ENCODE results near the gene EPS8L2. TPM values are rescaled to one million over a fixed set of nuclear protein-coding genes. Genes with fewer than 3 reads are reported as not detected.

EPS8L2 gene
- polyA plus RNA-seq, 4 donors = 94.5 to 147 (median 112) TPM

GRCh38 chr11:747158-748006, 41.4 kb downstream of the EPS8L2 start, which contains the start of gene TALDO1:
TSS of gene TALDO1 (plus strand) at chr11:747464. CDS start at chr11:747482, 18 bp downstream.
- DNase-seq (ENCODE audit: low read depth in 4 of 4, low spot score in 3 of 4) = peak in 3 of 4 donors; percentile 75 to 76 (median 75)

DNA sequence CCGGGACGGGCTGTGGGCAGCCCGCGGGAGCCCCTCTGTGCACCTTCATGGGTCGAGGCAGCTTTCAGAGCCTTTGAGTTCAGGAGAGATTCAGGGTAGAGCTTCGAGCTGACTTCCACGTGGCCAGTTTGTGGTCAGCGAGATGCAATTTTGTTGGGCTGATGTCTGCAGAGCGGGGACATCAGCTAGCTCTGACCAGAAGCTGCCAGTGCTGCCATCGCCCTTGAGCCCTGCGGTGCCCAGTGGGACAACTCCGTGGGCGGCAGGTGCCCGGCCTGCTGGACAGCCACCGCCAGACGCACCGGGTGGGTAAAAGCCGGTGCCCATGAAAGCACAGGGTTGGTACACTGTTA, 42.0 kb downstream of the EPS8L2 start:
- DNase-seq (ENCODE audit: low read depth in 4 of 4, low spot score in 3 of 4) = no peak

DNA sequence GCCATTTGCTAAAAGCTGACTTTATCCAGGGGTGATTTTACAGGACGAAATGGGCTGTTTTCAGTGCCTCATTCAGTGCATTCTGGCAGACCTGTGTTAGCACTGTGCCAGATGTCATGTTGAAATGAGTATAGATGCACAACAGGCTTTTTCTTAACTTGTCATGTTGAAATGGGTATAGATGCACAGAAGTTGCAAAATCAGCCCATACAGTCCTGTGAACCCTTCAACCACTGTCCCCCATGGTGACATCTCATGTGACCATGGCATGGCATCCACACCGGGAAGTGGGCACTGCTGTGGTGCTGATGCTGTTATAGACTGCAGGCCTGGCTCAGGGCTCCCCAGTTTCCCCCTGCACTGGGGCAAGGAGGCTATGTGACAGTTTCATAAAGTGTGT, 43.7 kb downstream of the EPS8L2 start:
- DNase-seq (ENCODE audit: low read depth in 4 of 4, low spot score in 3 of 4) = no peak

GRCh38 chr11:760236-760635, 54.2 kb downstream of the EPS8L2 start:
- no peak for DNase-seq (ENCODE audit: low read depth in 4 of 4, low spot score in 3 of 4)

- DNase-seq (ENCODE audit: low read depth in 4 of 4, low spot score in 3 of 4) = no peak
Measured at GRCh38 chr11:761526-762108, 55.6 kb downstream of the EPS8L2 start.

GRCh38 chr11:762421-763072, 56.5 kb downstream of the EPS8L2 start:
- DNase-seq (ENCODE audit: low read depth in 4 of 4, low spot score in 3 of 4) = no peak

GRCh38 chr11:763073-763463, 57.0 kb downstream of the EPS8L2 start:
- DNase-seq (ENCODE audit: low read depth in 4 of 4, low spot score in 3 of 4) = no peak

GRCh38 chr11:763549-764321, 57.7 kb downstream of the EPS8L2 start:
- DNase-seq (ENCODE audit: low read depth in 4 of 4, low spot score in 3 of 4) = no peak

DNA sequence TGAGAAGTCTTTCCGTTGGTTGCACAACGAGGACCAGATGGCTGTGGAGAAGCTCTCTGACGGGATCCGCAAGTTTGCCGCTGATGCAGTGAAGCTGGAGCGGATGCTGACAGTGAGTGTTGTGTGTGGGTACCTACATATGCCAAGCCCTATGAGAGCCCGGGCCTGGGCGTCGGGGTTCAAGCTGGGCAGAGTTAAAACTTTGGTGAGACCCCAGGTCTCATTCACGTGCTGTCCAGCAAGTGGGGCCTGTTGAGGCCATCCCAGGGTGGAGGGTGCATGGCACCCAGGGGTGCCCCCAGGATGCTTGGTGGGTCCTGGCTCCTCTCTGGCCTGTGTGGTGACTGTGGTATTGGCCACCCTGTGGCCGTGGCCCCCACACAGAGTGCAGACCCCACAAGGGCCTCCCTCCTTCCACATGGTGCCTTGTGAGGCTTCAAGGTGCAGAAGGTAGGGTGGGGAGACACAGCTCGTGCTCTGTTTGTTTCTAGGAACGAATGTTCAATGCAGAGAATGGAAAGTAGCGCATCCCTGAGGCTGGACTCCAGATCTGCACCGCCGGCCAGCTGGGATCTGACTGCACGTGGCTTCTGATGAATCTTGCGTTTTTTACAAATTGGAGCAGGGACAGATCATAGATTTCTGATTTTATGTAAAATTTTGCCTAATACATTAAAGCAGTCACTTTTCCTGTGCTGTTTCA, 58.4 kb downstream of the EPS8L2 start:
- DNase-seq (ENCODE audit: low read depth in 4 of 4, low spot score in 3 of 4) = no peak

DNA sequence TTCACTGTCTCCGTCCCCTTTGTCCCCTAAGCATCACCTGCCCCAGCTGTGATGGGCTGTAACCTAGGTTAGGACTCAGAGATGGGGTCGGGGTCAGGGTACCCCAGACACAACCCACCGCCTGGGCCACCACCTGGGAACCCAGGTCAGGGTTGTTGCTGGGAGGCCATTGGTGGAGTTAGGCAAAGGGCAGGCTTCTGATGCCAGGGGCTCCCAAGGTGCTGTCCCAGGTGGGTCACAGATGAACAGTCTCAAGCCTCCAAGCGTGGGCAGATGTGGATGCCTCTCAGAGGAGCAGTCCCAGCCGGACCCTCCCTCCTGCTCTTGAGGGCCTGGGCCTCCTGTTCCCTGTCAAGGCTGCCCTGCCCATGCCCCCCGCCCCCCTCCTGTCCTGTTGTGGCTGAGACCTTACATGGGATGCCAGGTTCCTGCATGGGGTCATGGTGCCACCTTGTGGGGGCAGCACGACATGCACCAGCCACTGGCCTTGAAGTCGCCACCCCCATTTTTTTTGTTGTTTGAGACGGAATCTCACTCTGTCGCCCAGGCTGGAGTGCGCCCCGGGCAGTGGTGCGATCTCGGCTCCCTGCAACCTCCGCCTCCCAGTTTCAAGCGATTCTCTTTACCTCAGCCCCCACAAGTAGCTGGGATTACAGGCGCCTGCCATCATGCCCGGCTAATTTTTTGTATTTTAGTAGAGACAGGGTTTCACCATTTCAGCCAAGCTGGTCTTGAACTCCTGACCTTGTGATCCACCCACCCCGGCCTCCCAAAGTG, 59.2 kb downstream of the EPS8L2 start:
- no peak for DNase-seq (ENCODE audit: low read depth in 4 of 4, low spot score in 3 of 4)

- no peak for DNase-seq (ENCODE audit: low read depth in 4 of 4, low spot score in 3 of 4)
Measured at GRCh38 chr11:765802-766091, 59.7 kb downstream of the EPS8L2 start.

DNA sequence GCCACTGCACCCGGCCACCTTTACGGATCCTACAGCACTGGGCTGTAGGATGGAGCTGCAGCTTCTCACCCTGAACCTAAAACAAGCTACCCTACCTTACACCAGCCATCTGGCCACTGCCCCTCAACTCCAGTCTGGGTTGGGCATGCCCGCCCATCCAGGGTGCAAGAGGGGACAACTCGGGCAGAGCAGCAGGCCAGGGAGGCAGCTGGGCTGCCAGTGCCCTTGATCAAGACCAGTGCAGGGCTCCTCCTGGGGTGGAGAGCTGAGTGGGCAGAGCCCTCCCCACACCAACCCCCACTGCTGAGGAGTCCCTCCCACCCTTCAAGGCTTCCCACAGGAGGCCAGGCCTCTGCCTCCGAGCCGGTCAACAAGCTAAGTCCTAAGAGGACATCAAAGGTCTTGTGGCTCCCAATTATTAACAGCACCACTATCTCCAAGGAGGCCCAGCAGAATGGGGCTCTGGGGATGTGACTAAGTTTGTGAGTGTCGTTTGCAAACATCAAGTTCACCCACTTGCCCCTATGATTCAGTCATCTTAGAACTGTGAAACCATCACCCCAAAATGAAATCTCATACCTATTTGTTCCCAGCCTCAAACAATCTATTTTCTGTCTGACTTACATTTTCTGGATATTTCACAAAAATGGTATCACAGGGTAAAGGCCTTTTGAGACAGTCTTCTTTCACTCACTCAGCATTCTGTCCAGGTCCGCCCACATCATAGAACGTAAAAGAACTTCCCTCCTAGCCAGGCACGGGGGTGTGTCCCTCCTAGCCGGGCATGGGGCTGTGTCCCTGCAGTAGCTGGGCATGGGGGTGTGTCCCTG, 60.3 kb downstream of the EPS8L2 start:
- DNase-seq (ENCODE audit: low read depth in 4 of 4, low spot score in 3 of 4) = no peak

DNA sequence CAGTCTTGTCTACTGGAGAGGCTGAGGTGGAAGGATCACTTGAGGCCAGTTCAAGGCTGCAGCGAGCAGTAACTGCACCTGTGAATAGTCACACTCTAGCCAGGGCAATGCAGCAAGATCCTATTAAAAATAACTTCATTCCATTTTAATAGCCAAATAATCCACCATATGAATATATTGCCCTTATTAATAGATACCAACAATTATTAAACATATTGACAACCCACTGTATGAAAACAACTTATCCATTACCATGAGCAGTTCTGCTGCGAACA, 60.8 kb downstream of the EPS8L2 start:
- no peak for DNase-seq (ENCODE audit: low read depth in 4 of 4, low spot score in 3 of 4)

- no peak for DNase-seq (ENCODE audit: low read depth in 4 of 4, low spot score in 3 of 4)
Measured at GRCh38 chr11:767238-767637, 61.2 kb downstream of the EPS8L2 start.

DNA sequence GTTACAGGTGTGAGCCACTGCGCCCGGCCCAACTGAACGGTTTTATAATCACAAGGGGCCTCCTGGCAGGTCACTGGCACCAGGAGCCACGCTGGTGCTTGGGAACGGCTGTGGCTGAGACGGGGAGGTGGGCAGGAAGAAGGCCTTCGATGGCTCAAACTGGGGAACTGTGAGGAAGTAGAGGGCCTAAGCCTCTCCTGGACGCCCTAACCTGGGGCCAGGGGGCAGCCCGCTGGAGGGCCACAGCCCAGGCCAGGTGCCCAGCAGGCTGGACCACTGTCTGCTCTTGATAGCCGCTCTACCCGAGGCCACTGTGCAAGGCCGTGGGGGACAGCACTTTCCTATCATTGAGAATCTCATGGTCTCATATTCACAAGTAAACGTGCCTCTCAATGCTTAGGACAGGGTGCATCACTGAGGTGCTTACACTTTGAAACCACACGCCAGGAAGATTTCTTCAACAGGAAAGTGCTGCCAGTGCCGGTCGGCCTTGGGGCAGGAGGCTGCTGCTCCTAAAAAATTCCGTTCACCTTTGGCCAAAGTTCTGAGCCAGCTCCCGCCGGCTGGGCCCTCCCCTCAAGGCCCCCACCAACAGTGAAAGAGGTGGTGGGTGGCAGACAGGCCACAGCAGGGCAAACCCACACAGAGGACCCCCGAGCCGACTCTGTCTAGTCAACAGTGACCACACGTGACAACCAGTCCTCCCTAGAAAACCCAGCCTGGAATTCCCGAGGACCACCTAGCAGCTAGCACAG, 64.0 kb downstream of the EPS8L2 start:
- no peak for DNase-seq (ENCODE audit: low read depth in 4 of 4, low spot score in 3 of 4)

GRCh38 chr11:770642-771616, 64.9 kb downstream of the EPS8L2 start:
- no peak for DNase-seq (ENCODE audit: low read depth in 4 of 4, low spot score in 3 of 4)

- DNase-seq (ENCODE audit: low read depth in 4 of 4, low spot score in 3 of 4) = no peak
Measured at GRCh38 chr11:771617-772204, 65.7 kb downstream of the EPS8L2 start.
